GM21825 (cell line): ENCODE measurements around the gene SMYD2.
A peak's percentile ranks its signal among the peaks of the same experiment; 100 is the strongest.

ENCODE experiments used
- ATAC-seq: cut with Tn5 transposase; IDR thresholded peaks from one replicate; pipeline ENCODE4 v1.9.1; 2021; ENCODE audit warnings: mild to moderate bottlenecking, moderate library complexity; ENCODE audit not compliant: unreplicated experiment

The SMYD2 gene

DNA sequence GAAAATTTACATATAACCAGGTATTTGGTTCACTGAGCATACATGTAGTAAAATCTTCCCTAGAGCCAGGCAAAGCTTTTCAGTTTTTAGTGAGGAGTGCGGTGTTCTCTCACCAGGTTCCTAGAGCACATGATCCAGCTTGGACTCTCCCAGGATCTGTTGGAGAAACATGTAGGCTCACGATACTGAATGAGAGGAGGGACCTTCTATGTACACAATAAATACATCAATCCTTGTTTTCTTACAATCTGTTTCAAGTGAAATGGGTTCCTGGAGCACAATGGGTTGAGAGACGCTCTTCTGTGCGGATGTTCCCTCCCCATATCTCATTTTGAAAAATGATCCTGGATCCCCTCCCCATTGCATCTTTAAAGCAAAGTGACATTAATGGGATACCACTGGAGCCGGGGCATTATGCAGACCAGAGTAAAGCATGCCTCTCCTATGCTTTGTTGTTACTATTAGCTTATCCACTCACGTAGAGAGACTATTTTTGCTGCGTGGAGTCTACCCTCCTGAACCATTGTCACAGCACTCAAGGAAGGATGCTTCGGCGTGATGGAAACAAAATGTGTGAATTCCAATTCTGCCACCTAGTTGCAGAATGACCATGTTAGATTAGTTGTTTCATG is 19.3 kb downstream of the SMYD2 start:
- no peak for ATAC-seq

DNA sequence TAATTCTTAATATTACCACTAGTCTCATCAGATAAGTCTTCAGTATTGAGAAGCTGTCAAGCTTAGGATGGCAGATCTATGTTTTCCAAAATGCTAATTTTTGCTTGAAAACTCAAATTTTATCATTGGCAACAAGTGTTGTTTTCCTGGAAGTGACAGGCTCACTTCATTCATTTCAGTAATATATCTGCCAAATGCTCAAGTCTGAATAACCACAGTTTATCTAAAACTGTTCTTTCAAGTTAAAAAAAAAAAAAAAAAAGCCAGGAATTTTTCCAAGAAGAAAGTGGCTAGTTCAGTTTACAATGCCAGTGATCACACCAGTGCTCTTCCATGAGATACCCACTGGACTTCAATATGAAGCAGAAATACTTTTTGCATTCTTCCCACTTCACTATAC is 20.6 kb downstream of the SMYD2 start:
- no peak for ATAC-seq

DNA sequence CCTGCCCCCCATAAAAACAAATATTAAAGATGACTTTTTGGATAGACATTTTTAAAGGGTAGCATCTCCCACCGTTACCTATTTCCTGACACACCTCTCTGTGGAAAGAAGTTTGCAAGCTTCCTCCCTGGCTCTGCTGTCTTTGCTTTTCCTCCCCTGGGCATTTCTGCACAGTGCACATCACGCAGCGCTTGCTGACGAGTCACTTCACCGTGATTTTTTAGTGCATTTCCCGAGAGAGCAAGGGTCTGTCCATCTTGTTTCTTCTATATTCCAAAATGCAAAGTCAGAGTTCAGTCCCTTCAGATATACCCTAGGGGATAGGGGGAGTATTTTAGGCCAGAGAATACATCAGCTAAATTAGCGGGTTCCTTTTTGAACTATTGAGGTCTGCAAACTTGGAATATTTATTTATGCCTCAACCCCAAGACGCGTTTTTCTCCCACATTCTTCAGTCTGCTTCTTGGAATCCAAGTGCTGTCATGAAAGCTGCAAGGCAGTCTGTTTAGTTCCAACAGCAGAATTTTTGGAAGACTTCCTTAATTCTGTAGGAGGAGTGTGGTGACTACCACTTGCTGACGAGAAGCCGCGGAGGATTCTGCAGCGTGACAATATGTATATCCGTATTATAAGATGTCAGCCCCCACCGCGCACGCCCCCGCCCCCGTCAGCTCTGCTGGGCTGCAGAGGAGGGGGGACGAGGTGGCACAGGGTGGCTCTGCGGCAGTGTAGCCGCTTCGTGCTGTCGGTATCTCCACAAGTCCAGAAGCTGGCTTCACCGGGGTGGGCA is 22.4 kb downstream of the SMYD2 start:
- no peak for ATAC-seq

DNA sequence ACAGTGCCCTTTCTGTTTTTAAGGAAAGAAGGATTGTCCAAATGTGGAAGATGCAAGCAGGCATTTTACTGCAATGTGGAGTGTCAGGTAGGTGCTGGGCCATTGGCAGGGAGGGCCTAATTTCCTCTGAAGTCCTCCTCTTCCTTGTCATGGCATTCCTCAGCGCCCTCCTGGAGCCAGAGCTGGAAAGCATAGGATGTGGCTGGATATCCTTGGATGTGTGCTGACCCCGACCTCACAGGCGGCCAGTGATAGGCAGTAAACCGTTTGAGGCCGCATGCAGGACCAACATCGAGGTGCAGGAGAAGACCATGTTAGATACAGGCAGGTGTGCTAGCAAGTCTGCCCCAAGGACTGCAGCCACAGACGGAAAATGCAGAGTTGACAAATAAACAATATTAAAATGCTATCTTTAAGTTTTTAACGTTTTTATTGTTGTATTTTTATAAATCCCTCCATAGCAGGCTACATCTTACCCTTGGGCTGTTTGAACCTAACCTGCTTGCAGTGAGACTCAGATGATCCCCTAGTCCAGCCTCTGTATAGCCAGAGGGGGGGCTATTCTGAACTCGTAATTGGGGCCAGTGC is 24.3 kb downstream of the SMYD2 start:
- ATAC-seq = no peak

DNA sequence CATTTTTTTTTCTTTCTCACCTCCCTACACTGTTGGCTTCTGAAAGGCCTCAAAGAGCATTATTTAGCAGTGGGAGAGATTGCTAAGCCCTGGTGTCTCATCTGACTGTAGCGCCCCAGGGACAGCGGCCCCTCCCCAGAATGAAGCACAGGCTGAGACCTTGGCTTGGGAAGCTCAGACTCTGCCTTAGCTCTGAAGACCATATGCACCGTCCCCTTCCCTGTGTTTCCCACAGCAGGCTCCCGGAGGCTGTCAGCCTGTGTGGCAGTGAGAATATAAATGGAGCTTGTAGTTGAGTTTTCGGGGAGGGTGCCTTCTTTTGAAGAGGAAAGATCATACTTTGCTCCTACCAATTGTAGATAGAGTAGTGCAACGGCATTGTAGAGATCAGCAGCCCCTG is 25.3 kb downstream of the SMYD2 start:
- no peak for ATAC-seq

DNA sequence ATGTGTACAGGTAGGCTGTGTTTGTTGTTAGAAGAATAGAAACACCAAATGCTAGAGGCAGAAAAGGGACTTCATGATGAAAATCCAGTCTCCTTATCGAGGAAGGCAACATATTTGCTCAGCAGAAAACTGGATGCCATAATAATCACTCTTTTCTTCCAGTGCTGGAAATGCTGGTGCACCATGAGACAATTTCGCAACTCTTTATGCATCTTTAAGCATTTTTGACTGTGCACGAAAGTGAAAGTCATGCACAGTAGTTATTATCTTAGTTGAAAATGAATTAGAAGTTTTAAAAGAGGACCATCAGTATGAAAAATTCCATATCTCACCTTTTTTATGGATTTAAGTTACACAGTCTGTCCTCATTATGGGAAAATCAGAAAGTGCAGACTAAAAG is 29.1 kb downstream of the SMYD2 start:
- ATAC-seq = no peak

DNA sequence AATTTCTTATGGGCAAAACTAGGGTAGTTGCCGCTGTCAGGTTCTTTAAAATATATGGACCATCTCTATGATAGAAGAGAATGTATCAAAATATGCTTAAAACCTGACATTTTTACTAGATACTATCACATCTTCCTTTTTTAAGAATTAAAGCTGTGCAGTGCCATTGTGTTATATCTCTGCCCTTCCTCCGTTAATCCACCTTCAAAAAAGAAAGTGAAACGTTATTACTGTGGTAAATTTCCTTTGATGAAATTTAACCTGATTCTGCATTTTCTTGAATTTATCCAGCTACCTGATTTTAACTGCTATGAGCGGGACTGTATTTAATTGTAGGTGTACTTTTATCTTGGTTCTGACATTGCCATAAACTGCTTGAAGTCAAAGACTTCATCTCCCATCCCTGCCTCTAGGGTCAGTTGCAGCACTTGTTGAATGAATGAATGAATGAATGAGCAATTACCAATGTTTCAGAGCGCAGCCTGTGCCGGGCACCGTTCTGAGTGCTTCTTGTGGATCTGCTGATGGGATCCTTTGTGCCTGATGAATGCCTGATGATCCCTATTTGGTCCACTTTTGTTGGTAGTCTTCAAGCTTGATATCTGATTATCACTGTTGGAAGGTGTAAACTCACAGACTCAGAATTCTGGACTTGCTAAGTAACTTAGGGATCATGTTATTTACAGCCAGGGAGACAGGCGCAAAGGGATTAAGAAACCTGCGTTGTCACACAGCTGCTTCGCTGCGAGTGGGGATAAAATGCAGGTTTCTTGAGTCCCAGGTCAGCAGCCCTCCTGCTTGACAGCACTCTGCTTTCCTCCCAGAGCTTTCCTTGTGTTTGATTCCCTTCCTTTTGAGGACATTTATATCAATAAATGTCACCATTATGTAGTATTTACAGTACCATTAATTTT is 30.1 kb downstream of the SMYD2 start:
- ATAC-seq = no peak

DNA sequence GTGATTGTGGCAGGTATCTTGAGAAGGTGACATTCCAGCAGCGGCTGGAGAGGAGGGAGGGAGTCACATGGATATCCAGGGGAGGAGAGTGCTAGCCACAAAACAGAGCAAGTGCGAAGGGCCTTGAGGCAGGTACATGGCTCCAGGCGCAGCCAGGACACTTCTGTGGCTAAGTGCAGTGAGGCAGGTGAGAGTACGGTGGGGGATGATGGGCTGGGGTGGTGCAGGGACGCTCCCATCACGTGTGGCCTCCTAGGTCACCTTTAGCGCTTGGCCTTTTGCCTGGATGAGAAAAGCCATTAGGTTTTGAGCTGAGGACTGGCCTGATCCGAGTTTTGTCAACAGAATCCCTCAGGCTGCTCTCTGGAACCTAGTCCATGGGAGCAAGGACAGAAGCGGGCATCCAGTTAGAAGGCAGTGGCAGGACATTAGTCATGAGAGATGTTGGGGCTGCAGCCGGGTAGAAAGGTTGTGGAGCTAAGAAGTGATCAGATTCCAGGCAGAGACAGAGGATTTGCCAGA is 31.6 kb downstream of the SMYD2 start:
- no peak for ATAC-seq

DNA sequence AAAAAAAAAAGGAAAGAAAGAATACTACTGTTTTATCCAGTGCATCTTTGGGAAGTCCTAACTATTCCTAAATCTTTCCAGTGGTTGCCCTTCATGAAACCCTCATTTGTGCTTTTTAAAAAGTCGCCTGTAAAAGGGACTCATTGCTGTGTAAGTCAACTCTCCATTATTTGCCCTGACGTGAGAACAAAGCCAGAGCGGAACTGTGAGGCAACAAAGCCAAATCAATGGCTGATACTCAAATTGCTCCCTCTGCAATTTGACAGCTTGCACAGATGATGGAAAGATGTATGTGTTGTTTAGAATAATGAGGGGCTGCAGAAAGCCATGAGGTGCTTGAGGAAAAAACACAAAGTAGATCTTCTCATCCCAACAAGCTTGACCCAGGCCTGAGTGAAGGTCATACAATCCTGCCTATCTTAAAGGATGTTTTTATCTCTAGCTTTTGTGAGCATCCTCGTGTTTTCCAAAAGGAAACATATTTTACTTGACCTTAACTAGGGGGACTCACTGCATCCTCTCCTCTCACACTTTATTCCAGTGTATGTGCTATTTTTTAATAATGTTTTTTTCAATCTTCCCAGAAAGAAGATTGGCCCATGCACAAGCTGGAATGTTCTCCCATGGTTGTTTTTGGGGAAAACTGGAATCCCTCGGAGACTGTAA is 33.4 kb downstream of the SMYD2 start:
- ATAC-seq = no peak

DNA sequence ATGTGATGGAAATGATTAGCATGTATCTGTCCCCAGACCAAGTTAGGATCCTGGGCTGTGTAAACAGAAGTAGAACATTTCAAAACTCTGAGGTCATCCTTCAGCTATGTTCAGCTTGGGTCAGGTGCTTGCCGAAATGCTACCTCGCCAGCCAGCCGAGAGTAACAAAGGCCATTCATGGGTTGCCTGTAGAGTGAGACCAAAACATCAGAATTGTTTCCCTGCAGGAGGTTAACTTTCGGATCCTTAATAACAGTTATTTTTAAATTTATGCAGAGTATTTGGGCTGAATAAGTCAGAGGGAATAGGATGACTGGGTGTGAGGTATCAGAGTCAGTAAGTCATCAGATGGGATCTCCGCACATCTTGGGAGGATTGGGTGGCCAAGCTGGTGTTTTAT is 35.6 kb downstream of the SMYD2 start:
- no peak for ATAC-seq

DNA sequence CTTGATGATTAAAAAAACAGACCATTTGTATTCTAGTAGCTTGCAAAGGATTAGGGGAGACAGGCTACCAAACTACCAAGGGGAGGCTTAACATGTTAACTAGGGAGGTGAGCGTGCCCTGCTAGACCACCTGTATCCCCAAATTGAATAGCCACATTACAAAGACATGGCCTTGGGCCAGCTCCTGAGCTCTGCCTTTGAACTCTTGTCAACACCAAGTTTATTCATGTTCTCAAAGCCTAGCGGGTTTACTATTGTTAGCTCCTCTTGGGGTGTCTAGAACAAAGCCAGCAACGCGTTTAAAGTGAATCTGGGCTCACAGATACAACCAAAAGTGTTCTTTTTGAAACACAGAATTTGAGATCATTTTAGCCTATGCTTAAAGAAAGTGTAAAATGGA is 36.3 kb downstream of the SMYD2 start:
- ATAC-seq = no peak

DNA sequence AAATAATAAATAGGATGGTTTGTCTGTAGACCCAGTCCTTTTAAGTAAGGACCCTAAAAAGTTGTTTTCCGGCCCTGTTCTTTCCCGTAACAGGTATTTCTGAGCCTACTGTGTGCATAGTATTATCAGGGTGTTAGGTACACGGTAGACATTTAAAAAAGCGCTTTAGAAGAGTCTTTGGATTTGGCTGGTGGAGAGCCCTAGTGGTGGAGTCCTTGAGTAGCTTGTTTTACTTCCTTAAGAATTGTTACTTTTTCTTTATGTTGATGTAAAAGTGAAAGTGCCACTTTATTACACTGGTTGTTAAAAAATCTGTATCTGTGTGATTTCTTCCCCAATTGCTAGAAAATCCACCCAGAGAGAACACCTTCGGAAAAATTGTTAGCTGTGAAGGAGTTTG is 36.8 kb downstream of the SMYD2 start:
- ATAC-seq = no peak

DNA sequence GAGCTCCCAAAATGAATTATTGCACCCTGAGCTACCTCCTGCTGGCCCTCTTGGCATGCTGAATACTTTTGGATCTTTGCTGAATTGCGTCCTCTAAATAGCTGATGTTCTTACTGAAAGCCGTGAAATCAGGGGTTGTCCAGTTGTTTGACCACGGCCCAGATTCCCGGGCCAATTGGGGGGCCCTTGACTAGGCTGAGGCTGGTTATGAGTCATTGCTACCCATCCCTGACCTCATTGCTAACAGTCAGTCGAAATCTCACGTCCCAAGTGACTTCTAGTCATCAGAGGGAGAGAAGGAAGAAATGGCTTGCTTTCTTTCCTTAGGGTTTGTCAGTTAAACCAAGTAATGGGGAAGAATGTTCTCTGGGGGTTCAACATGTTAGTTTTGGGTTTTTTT is 37.4 kb downstream of the SMYD2 start:
- ATAC-seq = no peak

DNA sequence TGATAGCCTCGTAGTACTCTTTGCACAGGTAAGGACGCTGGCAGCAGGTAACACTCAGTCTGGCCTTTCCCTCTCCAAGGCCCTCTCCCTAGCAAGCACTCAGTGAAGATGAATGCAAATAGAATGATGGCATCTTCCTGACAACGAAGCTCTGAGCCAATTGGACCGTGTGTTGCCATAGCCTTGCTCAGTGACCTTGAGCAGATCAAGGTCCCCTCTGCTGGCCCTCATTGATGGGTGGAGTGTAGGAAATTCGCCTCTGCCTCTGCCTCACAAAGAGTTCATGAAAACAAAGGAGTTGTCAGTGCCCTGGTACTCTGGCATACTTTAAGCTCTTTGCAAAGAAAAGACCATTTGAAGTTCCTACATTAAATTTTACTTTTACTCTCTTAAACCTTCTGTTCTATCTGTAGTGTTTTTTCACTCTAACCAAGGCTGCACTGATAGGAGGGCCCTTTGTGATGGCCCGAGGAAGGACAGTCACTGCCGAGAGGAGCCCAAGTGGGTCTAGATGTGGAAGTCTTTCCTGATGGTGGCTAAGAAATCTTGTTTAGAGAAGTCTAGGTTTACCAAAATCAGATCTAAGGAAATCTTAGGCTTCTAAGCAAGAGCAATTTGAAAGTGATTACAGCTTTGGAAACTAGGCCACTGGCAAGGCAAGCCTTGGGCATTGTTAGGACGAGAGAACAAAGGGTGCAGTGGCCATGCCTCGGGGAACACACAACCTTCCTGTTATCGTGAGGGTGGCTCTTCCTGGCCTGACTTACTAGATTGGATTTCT is 38.2 kb downstream of the SMYD2 start:
- ATAC-seq = no peak

DNA sequence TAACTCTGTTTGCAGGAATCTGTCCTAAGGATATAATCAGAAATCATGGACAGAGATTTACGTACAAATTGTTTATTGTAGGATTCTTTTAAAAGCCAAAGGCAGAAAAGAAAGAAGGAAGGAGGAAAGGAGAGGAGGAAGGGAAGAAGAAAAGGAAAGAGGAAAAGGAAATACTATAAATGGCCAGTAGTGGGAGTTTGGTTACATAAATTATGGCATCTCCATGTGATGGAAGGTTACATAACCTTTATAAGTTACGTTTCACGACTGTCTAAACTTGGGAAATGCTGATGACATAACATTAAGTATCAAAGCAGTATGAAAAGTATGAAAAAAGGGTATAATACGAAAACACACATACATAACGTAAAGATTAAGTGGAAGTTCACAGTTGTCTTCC is 39.0 kb downstream of the SMYD2 start:
- no peak for ATAC-seq

DNA sequence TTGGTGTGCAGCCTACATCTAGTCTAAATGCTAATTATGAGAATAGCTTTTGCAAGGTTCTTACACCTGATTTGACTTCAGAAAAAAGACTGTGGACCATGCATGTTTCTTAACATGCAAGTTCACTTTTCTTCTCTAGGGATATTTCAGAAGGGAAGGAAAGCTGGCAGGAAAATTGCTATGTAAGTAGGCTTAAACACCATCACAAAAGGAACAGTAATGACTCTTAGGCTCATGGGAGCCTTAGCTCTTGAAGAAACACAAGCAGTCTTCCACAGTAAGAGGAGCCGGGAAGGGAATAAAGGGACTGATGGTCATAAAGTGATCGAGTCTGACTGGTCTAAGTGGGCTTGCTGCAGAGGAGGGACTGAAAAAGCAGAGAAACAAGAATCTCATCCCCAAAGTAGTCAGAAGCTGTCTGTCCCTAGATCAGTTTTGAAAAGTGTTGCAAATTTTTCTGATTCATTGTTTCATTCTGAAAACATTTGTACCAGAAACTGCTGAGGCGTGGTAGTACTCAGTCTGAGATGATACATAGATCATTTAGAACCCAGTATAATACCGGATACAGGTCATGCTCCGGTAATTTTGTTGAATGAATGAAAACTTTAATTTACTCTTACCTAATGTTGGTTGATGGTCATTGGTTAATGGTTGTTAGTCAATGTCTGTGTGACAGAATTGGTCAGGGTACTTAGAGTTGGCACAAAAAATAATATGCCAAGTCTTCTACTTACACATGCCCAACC is 40.9 kb downstream of the SMYD2 start:
- peak; percentile 71 for ATAC-seq

DNA sequence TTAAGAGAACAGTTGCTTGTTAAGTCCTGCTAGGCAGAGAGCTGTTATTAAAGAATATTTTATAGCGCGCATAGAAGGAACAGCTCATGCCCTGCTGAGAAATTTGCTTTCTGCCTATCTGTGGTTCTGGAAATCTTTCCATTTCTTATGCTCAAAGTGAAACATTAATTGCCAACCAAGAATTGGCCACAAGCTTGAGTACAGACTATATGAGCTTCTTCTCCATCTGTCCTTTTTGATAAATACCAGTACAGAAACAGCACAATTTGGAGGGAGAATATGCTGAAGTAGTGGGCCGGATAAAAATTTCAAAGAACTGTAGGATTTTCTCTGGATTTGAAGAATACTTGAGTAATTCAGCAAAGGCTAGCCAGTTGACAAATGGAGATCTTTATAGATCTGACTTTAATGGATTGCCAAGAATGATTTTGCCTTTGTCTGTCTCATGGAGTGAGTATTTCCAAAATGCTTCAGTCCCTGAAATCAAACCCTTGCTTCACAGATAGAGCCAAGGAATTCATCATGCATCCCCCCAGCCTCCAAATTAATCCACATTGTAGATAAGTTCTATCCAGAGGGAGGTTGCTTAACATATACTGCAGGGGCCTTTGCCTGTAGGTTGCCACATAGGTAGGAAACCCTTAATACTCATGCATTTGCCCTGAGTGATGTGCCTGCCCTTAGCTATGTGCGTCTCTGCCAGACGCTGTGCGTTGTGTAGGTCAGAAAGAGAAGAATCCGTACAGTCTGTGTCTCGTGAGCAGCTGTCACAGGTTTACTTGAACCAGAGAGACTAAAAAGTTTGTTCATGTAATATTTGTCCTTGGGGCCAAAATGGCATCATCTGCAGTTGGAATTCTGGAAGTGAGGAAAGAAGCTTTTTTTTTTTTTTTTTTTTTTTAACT is 44.2 kb downstream of the SMYD2 start:
- ATAC-seq = no peak

DNA sequence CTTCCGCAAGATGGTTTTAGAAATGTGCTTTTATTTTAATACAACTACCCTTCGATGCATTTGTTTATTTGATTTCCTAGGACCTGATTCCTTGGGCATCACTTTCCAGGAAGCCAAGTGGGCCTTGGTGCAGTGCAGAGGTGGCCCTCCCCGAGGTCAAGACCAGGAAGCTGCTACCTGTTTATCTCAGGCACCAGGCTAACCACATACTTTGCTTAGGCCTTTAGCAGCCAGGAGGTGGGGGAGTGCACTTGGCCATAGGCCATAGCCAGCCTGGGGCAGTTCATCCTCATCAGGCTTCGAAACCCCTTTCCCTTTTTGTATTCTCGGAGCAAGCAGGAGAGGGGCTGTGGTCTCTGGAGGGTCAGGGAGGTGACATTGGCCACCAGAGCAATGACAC is 45.4 kb downstream of the SMYD2 start:
- peak; percentile 43 for ATAC-seq
